Stomach (tissue), 9 donors: ENCODE data around the gene ACYP1. TPM values are rescaled to one million over a fixed set of nuclear protein-coding genes. Genes with fewer than 3 reads are reported as not detected.

Experiments used
- DNase-seq, 2 donors: peaks; one replicate each; pipeline versions ENCODE4 v3.0.0 to v3.0.0-alpha.2; 2013 to 2019
- H3K27ac ChIP-seq, 5 donors: fragments of 200-600 bp in 4 of 5; sonication (generic) in 4 of 5; one replicate each; pipeline ENCODE4 v1.5.1; 2013 to 2019; ENCODE audit warnings: mild to moderate bottlenecking in 1 of 5, moderate library complexity in 1 of 5
- H3K27me3 ChIP-seq, 3 donors: fragments of 200-600 bp; sonication (generic); one replicate each; pipeline ENCODE4 v1.5.1; 2017 to 2019; ENCODE audit warnings: mixed run types in 1 of 3
- H3K36me3 ChIP-seq, 4 donors: fragments of 200-600 bp; sonication (generic); 1 replicate in 3 of 4; 2 replicates in 1 of 4; pipeline ENCODE4 v1.5.1; 2016 to 2019
- H3K4me1 ChIP-seq, 4 donors: fragments of 200-600 bp; sonication (generic); one replicate each; pipeline ENCODE4 v1.5.1; 2016 to 2019
- H3K4me3 ChIP-seq, 4 donors: fragments of 200-600 bp; sonication (generic) in 3 of 4; one replicate each; pipeline ENCODE4 v1.5.1; 2016 to 2019; ENCODE audit warnings: mild to moderate bottlenecking in 1 of 4
- H3K9me3 ChIP-seq, 4 donors: fragments of 200-600 bp; sonication (generic); one replicate each; pipeline ENCODE4 v1.5.1; 2016 to 2019
- EP300 ChIP-seq: sonication (generic); formaldehyde crosslinking; IDR thresholded peaks from one replicate; pipeline ENCODE4 v1.6.1; 2017; ENCODE audit warnings: antibody characterized with exemption
- POLR2A ChIP-seq, 4 donors: fragments of 450-650 bp; IDR thresholded peaks; one replicate each; pipeline ENCODE4 v1.6.1; 2016; ENCODE audit warnings: antibody characterized with exemption in 4 of 4, control low read depth in 2 of 4, mild to moderate bottlenecking in 1 of 4, moderate library complexity in 1 of 4
- POLR2AphosphoS5 ChIP-seq, 3 donors: sonication (generic); formaldehyde crosslinking; IDR thresholded peaks; one replicate each; pipeline ENCODE4 v1.6.1; 2016; ENCODE audit warnings: antibody characterized with exemption in 3 of 3
- WGBS, 5 donors: extraction: QIAGEN DNeasy Blood & Tissue Kit in 3 of 5; methylation state at CpG; one replicate each; pipeline versions ENCODE4 v1.1.5 to v1.1.7; 2013 to 2018; 5-methylcytosine and 5-hydroxymethylcytosine counted together
- intact Hi-C: fragments of 100-400 bp; cut with DNase I; formaldehyde crosslinking; loops from one replicate; pipeline ENCODE4 v1.15.1; 2023; ENCODE audit warnings: low total_unique reads
- polyA plus RNA-seq, 3 donors: library from polyadenylated mRNA; stranded (reverse); fragments of 200-250 nt; gene quantifications; one replicate each; pipeline ENCODE4 v1.2.3, GENCODE V29; 2013
- total RNA-seq, 5 donors: library from RNA; depleted of rRNA; stranded (reverse); fragments of >200 nt; gene quantifications; one replicate each; pipeline versions ENCODE4 v1.1.0 to v1.2.3, GENCODE V29; 2014 to 2016
- TF ChIP-seq, protein P1 (sequence below), 7 experiments: fragments of 450-650 bp in 4 of 7; fragments of 200-600 bp in 3 of 7; sonication (generic) in 3 of 7; IDR thresholded peaks; one replicate each; pipeline ENCODE4 v1.5.1; 2016 to 2019; ENCODE audit warnings: antibody characterized with exemption in 7 of 7, control low read depth in 2 of 7, mild to moderate bottlenecking in 1 of 7
- donor health status: healthy with polysubstance abuse.
- donor health status: Bipolar disorder and iron deficiency.
- donor health status: healthy.

ACYP1 gene
- total and polyA plus RNA-seq, 8 donors, result 7.9 to 30.1 (median 12.0) TPM; not detected in 2

DNA sequence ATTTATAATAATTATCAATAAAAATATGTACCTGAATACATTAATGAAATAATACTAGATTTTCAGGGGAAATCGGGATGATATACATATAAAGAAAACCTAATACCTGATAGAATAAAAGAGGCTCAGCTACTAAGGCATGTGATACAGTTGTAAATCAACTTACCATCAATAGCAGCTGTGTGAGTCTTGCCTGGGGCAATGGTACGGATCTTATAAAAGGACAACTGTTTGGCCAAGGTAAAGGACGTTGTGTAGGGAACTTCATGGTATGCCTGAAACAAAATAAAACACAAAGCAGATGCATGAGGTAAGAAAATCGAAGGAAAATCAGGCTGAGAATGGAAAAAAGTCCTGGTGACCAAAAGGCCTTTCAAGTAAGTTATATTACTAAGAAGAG is 37.7 kb upstream of the ACYP1 start:
- no peaks in the 10 kb centered on the region for H3K4me1 ChIP-seq
- H3K4me3 ChIP-seq, result no peak overlapping the region
- H3K36me3 ChIP-seq, result peaks cover 56 to 100% (median 100%) of the 10 kb centered on the region in 4 donors
- H3K27me3 ChIP-seq, result no peaks in the 10 kb centered on the region
- DNase-seq, result no peak
- no peaks in the 10 kb centered on the region for H3K9me3 ChIP-seq
- H3K27ac ChIP-seq, result no peak overlapping the region
- 86 to 94% (median 87%) methylated on average over 4 of the region's 4 CpGs for WGBS, 5 donors
- no peak for TF ChIP-seq POLR2AphosphoS5 (IDR thresholded peaks at IDR 0.05)
- TF ChIP-seq, protein P1, sequence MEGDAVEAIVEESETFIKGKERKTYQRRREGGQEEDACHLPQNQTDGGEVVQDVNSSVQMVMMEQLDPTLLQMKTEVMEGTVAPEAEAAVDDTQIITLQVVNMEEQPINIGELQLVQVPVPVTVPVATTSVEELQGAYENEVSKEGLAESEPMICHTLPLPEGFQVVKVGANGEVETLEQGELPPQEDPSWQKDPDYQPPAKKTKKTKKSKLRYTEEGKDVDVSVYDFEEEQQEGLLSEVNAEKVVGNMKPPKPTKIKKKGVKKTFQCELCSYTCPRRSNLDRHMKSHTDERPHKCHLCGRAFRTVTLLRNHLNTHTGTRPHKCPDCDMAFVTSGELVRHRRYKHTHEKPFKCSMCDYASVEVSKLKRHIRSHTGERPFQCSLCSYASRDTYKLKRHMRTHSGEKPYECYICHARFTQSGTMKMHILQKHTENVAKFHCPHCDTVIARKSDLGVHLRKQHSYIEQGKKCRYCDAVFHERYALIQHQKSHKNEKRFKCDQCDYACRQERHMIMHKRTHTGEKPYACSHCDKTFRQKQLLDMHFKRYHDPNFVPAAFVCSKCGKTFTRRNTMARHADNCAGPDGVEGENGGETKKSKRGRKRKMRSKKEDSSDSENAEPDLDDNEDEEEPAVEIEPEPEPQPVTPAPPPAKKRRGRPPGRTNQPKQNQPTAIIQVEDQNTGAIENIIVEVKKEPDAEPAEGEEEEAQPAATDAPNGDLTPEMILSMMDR (IDR thresholded peaks at IDR 0.05), result no peak
- TF ChIP-seq EP300, result no peak
- TF ChIP-seq POLR2A (IDR thresholded peaks at IDR 0.05), result no peak
- intact Hi-C loops, result no loop called here

DNA sequence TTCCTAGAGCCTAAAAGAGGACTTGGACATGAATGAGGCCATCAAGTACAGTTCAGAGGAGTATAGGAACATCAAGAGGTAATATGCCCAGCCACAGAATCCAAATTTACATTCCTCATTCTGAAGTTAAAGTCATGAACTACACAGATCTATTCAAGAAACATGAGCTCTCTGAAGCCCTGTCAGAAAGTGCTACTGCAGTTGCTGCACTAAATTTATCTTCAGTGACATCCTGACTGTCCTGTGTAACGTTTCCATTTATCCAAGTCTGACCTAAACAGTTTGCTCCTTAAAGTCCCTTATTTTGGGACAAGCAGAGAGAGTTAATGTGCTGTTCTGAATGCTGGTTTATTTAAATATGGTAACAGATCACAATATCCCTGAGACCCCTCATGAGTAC is 34.9 kb upstream of the ACYP1 start:
- no peak for TF ChIP-seq EP300
- no peak for TF ChIP-seq POLR2A (IDR thresholded peaks at IDR 0.05)
- TF ChIP-seq POLR2AphosphoS5 (IDR thresholded peaks at IDR 0.05), result no peak
- TF ChIP-seq, protein P1 (IDR thresholded peaks at IDR 0.05), result no peak
- H3K36me3 ChIP-seq, result peaks cover 54 to 100% (median 100%) of the 10 kb centered on the region in 4 donors

DNA sequence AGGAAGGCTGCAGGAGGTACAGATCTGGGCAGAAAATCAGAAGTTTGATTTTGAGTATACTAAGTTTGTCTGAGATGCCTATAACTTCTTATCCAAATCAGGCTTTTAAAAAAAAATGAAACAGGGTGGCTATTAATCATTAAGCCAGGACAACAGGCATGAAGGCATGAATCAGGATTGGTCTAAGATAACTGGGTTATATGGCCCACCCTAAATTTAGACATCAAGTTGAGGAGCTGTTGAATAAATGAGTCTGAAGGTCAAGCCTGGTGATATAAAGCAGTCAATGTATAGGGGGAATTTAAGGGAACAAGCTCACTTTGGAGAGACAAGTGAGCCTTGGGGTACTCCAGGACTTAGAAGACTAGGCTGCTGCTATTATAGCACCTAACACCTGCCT is 34.4 kb upstream of the ACYP1 start:
- intact Hi-C loops, result no loop called here
- peaks cover 50 to 100% (median 100%) of the 10 kb centered on the region in 4 donors for H3K36me3 ChIP-seq
- DNase-seq, result no peak

More for the DNA sequence above, 34.9 kb upstream of the ACYP1 start:
- intact Hi-C loops, result no loop called here
- no peaks in the 10 kb centered on the region for H3K4me1 ChIP-seq
- no peak for DNase-seq
- no peaks in the 10 kb centered on the region for H3K27me3 ChIP-seq
- no peak overlapping the region for H3K27ac ChIP-seq
- 50 to 73% (median 71%) methylated on average over 1 of the region's 1 CpG for WGBS, 5 donors
- no peak overlapping the region for H3K4me3 ChIP-seq
- no peaks in the 10 kb centered on the region for H3K9me3 ChIP-seq

DNA sequence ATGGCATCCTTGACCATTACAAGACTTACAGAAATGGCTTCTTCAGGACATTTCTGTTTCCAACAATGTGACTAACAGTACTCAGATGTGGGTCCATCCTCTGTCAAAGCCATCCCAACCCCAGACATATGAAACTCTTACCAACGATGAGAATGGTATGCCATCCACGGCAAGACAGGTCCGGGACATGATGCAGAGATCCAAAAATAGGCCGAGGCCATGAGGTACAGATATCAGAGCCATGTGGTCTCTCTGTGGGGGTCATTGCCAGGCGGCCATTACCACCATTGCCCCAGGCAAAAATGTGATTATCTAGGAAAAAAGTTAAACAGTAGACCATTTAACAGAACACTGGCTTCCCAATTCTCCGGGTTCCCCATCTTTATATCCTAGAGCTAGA is 33.1 kb upstream of the ACYP1 start:
- WGBS, 5 donors, result 90 to 96% (median 95%) methylated on average over 6 of the region's 6 CpGs
- no peak overlapping the region for H3K4me3 ChIP-seq
- intact Hi-C loops, result no loop called here
- peaks cover 50 to 100% (median 100%) of the 10 kb centered on the region in 4 donors for H3K36me3 ChIP-seq
- H3K27ac ChIP-seq, result no peak overlapping the region
- no peak for DNase-seq
- TF ChIP-seq, protein P1 (IDR thresholded peaks at IDR 0.05), result no peak
- TF ChIP-seq POLR2A (IDR thresholded peaks at IDR 0.05) (no peak), POLR2AphosphoS5 (IDR thresholded peaks at IDR 0.05) (no peak), EP300 (no peak)
- no peaks in the 10 kb centered on the region for H3K4me1 ChIP-seq
- no peaks in the 10 kb centered on the region for H3K27me3 ChIP-seq
- H3K9me3 ChIP-seq, result no peaks in the 10 kb centered on the region

More for the DNA sequence above, 34.4 kb upstream of the ACYP1 start:
- Histone ChIP-seq H3K27me3 (no peaks in the 10 kb centered on the region), H3K27ac (no peak overlapping the region), H3K9me3 (no peaks in the 10 kb centered on the region), H3K4me1 (no peaks in the 10 kb centered on the region), H3K4me3 (no peak overlapping the region)
- TF ChIP-seq POLR2A (IDR thresholded peaks at IDR 0.05), result no peak
- TF ChIP-seq POLR2AphosphoS5 (IDR thresholded peaks at IDR 0.05), result no peak
- TF ChIP-seq EP300, result no peak
- TF ChIP-seq, protein P1 (IDR thresholded peaks at IDR 0.05), result no peak
